ENCODE data around the gene PIK3CD. TPM values are rescaled to one million over a fixed set of nuclear protein-coding genes. Genes with fewer than 3 reads are reported as not detected.
A peak's percentile ranks its signal among the peaks of the same experiment; 100 is the strongest.

The PIK3CD gene
- total RNA-seq, 1 donor from 2014 or later = 287 TPM

DNA sequence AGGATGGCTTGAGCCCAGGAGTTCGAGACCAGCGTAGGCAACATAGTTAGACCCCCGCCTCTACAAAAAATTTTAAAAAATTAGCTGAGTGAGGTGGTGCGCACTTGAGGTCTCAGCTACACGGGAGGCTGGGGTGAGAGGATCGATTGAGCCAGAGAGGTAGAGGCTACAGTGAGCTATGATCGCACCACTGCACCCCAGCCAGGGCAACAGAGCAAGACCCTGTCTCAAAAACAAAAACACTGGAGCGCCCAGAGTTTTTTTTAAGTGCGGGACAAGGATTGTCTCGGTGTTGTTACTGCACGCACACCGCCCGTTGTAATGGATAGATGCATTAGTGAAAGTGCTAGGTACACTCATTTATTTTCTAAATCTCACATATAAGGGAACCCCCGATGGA is 37.1 kb downstream of the PIK3CD start:
- Mint-ChIP-seq H3K27ac (peak overlapping the region; percentile 70), H3K36me3 (ENCODE audit: low read depth) (peaks cover 24% of the 10 kb centered on the region), H3K9me3 (no peaks in the 10 kb centered on the region), H3K27me3 (ENCODE audit: insufficient read depth) (no peaks in the 10 kb centered on the region), H3K4me1 (ENCODE audit: low read depth) (peaks cover 59% of the 10 kb centered on the region), H3K4me3 (peak overlapping the region; percentile 75)
- DNase-seq (ENCODE audit: low spot score) = no peak
- intact Hi-C loops (cut with micrococcal nuclease) = no loop called here

DNA sequence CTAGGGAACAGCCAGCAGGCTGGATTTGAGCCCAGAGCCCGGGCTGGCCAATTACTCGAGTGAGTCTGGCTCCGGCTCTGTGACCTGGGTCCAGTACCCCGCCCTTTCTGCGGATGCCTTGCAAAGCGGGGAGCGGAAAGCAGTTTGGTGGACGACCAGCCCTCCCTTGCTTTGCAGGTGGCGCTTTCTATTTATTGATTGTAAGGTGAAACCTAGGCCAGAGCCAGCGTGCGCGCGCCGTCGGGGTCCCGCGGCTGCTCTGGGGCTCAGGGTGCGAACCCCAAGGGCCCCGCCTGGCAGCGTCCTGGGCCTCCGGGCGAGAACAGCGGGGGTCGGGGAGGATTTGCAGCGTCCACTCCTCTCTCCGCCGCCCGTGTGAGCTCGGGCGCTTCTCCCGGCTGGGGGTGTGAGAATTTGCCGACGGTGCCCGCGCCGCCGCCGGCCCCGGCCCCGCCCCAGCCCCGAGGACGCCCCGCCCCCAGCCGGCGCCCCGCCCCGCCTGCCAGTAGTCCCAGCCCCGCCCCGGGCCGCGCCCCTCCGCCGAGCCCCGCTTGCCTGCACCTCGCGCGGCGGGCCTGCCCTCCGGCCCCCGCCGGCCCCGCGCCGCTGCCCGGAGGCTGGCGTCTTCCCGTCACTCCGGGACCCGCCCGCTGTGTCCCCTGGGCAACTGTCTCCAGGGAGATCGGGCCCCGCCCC is 37.6 kb downstream of the PIK3CD start:
- peaks cover 25% of the 10 kb centered on the region for H3K36me3 Mint-ChIP-seq (ENCODE audit: low read depth)
- H3K27ac Mint-ChIP-seq = peak overlapping the region; percentile 70
- peak overlapping the region; percentile 75 for H3K4me3 Mint-ChIP-seq
- no peaks in the 10 kb centered on the region for H3K27me3 Mint-ChIP-seq (ENCODE audit: insufficient read depth)
- intact Hi-C loops (cut with micrococcal nuclease) = loop anchor here (1.0 kb wide), 3 partner anchors 28 to 101 kb away; partner anchors contain the start of gene TMEM201
- no peaks in the 10 kb centered on the region for H3K9me3 Mint-ChIP-seq
- H3K4me1 Mint-ChIP-seq (ENCODE audit: low read depth) = peaks cover 59% of the 10 kb centered on the region
- peak; percentile 71 for DNase-seq (ENCODE audit: low spot score)

GRCh38 chr1:9689971-9690381 is 38.4 kb downstream of the PIK3CD start:
- H3K27me3 Mint-ChIP-seq (ENCODE audit: insufficient read depth) = no peaks in the 10 kb centered on the region
- H3K4me1 Mint-ChIP-seq (ENCODE audit: low read depth) = peaks cover 60% of the 10 kb centered on the region
- intact Hi-C loops (cut with micrococcal nuclease) = loop anchor here (1.0 kb wide), 3 partner anchors 27 to 102 kb away; partner anchors contain the start of gene TMEM201
- H3K36me3 Mint-ChIP-seq (ENCODE audit: low read depth) = peaks cover 29% of the 10 kb centered on the region
- H3K27ac Mint-ChIP-seq = peak overlapping the region; percentile 93
- H3K4me3 Mint-ChIP-seq = peak overlapping the region; percentile 91
- no peaks in the 10 kb centered on the region for H3K9me3 Mint-ChIP-seq
- DNase-seq (ENCODE audit: low spot score) = no peak

DNA sequence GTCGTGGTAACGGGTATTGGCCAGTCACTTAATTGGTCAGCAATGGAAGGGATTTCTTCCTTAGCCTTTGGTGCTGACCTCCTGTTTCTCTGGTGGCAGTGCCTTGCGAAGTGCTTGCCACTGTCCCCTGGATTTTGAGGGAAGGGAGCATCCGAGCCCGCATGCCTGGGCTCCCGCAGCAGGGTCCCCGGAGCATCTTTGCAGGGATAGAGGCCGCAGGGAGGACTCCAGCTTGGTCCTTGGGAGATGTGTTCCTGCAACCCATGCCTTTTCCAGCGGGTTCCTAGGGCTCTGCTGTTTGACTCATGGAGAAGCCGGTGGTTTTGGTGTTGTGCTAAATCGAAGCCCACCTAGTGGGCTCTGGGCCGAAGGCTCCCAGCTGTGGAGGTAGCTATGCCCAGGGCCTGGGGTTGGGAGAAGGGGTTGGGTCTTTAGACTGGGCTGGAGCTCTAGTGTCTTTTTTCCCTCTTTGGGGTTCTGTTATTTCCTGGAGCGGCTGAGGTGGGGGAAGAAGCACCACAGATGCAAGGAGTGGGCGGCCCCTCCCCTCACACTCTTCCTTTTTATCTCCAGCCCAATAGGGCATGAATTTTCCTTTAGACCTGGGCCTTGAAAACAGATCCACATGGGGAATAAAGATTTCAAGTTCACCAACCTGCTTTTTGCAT is 39.0 kb downstream of the PIK3CD start:
- peaks cover 61% of the 10 kb centered on the region for H3K4me1 Mint-ChIP-seq (ENCODE audit: low read depth)
- no peaks in the 10 kb centered on the region for H3K9me3 Mint-ChIP-seq
- DNase-seq (ENCODE audit: low spot score) = no peak
- H3K36me3 Mint-ChIP-seq (ENCODE audit: low read depth) = peaks cover 33% of the 10 kb centered on the region
- H3K27ac Mint-ChIP-seq = peak overlapping the region; percentile 93
- intact Hi-C loops (cut with micrococcal nuclease) = no loop called here
- peak overlapping the region; percentile 91 for H3K4me3 Mint-ChIP-seq
- no peaks in the 10 kb centered on the region for H3K27me3 Mint-ChIP-seq (ENCODE audit: insufficient read depth)

GRCh38 chr1:9691108-9691445 is 39.5 kb downstream of the PIK3CD start:
- H3K27me3 Mint-ChIP-seq (ENCODE audit: insufficient read depth) = no peaks in the 10 kb centered on the region
- peaks cover 56% of the 10 kb centered on the region for H3K4me1 Mint-ChIP-seq (ENCODE audit: low read depth)
- intact Hi-C loops (cut with micrococcal nuclease) = no loop called here
- DNase-seq (ENCODE audit: low spot score) = no peak
- peak overlapping the region; percentile 91 for H3K4me3 Mint-ChIP-seq
- H3K36me3 Mint-ChIP-seq (ENCODE audit: low read depth) = peaks cover 30% of the 10 kb centered on the region
- no peaks in the 10 kb centered on the region for H3K9me3 Mint-ChIP-seq
- H3K27ac Mint-ChIP-seq = peak overlapping the region; percentile 93

DNA sequence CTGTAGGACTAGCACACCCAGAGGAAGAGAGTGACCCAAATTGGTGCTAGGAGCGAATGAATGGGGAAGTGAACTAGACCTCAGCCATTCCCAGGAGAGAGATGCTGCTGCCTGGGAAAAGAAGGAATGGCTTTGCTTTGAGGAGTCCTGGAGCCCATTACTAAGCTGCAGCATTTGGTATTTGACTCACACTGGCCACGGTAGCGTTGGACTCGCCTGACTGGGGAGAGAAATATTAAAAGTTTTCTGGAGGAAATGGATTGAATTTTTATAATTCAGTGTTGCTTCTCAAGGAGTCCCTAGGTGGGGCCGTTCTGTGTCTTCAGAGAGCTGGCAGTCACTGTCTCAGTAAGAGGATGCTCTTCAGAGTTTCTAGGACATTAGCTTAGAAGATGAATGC is 40.2 kb downstream of the PIK3CD start:
- H3K36me3 Mint-ChIP-seq (ENCODE audit: low read depth) = peaks cover 32% of the 10 kb centered on the region
- peak overlapping the region; percentile 93 for H3K27ac Mint-ChIP-seq
- no peaks in the 10 kb centered on the region for H3K27me3 Mint-ChIP-seq (ENCODE audit: insufficient read depth)
- intact Hi-C loops (cut with micrococcal nuclease) = no loop called here
- peak overlapping the region; percentile 91 for H3K4me3 Mint-ChIP-seq
- peaks cover 51% of the 10 kb centered on the region for H3K4me1 Mint-ChIP-seq (ENCODE audit: low read depth)
- H3K9me3 Mint-ChIP-seq = no peaks in the 10 kb centered on the region
- no peak for DNase-seq (ENCODE audit: low spot score)

- peak overlapping the region; percentile 18 for H3K27ac Mint-ChIP-seq
- H3K36me3 Mint-ChIP-seq (ENCODE audit: low read depth) = peaks cover 42% of the 10 kb centered on the region
- no peak overlapping the region for H3K4me3 Mint-ChIP-seq
- no peaks in the 10 kb centered on the region for H3K27me3 Mint-ChIP-seq (ENCODE audit: insufficient read depth)
- H3K4me1 Mint-ChIP-seq (ENCODE audit: low read depth) = peaks cover 37% of the 10 kb centered on the region
- intact Hi-C loops (cut with micrococcal nuclease) = no loop called here
- no peak for DNase-seq (ENCODE audit: low spot score)
- no peaks in the 10 kb centered on the region for H3K9me3 Mint-ChIP-seq
Observed at GRCh38 chr1:9696793-9697192, 45.3 kb downstream of the PIK3CD start.

DNA sequence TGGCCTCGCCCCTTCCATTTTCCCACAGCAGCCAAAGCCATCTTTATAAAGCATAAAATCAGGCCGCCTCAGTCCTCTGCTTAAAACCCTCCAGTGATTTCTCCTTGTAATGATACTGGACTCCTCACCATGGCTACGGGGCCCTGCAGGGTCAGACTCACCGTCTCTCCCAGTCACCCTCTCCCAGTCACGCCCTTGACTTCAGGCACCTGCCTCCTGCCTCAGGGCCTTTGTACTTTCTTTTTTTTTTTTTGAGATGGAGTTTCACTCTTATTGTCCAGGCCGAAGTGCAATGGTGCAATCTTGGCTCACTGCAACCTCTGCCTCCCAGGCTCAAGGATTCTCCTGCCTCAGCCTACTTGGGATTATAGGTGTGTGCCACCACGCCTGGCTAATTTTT is 47.8 kb downstream of the PIK3CD start:
- Mint-ChIP-seq H3K27ac (peak overlapping the region; percentile 1), H3K4me3 (no peak overlapping the region), H3K36me3 (ENCODE audit: low read depth) (peaks cover 47% of the 10 kb centered on the region), H3K4me1 (ENCODE audit: low read depth) (peaks cover 47% of the 10 kb centered on the region), H3K27me3 (ENCODE audit: insufficient read depth) (no peaks in the 10 kb centered on the region), H3K9me3 (no peaks in the 10 kb centered on the region)
- no peak for DNase-seq (ENCODE audit: low spot score)
- intact Hi-C loops (cut with micrococcal nuclease) = no loop called here

DNA sequence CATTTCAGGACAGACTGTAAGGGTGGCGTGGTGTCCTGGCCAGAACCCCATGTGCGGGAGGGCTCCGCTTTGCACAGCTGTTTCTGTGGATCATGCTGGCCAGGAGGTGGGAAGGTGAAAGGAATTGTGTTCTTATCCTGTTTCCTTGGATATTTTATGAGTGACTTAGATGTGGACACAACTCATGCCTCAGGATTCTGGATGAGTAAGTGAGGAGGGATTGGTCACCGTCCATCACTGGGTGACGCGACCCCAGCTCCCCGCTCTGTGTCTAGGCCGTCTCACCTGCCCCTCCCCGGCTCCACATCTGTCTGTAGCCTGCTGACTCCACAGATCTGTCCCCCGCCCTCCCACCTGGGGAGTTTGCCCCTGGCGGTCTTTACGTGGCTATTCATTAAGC is 48.8 kb downstream of the PIK3CD start:
- Mint-ChIP-seq H3K36me3 (ENCODE audit: low read depth) (peaks cover 41% of the 10 kb centered on the region), H3K27me3 (ENCODE audit: insufficient read depth) (no peaks in the 10 kb centered on the region), H3K4me1 (ENCODE audit: low read depth) (peaks cover 48% of the 10 kb centered on the region), H3K9me3 (no peaks in the 10 kb centered on the region), H3K4me3 (no peak overlapping the region), H3K27ac (peak overlapping the region; percentile 48)
- intact Hi-C loops (cut with micrococcal nuclease) = no loop called here
- no peak for DNase-seq (ENCODE audit: low spot score)

- intact Hi-C loops (cut with micrococcal nuclease) = loop anchor here (2.0 kb wide), 1 partner anchor 15 kb away; no protein-coding TSS in a partner anchor
- H3K4me1 Mint-ChIP-seq (ENCODE audit: low read depth) = peaks cover 59% of the 10 kb centered on the region
- no peak for DNase-seq (ENCODE audit: low spot score)
- H3K27ac Mint-ChIP-seq = no peak overlapping the region
- H3K4me3 Mint-ChIP-seq = no peak overlapping the region
- H3K36me3 Mint-ChIP-seq (ENCODE audit: low read depth) = peaks cover 44% of the 10 kb centered on the region
- H3K27me3 Mint-ChIP-seq (ENCODE audit: insufficient read depth) = no peaks in the 10 kb centered on the region
- H3K9me3 Mint-ChIP-seq = no peaks in the 10 kb centered on the region
Observed at GRCh38 chr1:9701665-9702064, 50.1 kb downstream of the PIK3CD start.

DNA sequence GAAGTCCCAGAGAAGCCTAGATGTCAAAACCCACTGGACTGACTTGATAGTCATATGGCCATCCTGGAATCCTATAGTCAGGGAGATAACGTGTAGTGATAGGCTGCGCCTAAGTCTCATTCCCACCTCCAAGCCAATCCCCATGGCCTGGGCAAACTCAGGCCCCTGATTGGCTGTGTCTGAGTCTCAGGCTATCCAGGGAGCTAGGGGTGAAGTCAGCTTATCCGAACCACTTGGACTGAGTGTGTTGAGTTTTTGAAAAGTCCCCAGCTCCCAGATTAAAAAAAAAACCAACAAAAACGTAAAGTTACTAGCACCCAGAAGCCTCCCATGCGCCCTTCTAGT is 51.6 kb downstream of the PIK3CD start:
- Mint-ChIP-seq H3K27me3 (ENCODE audit: insufficient read depth) (no peaks in the 10 kb centered on the region), H3K9me3 (no peaks in the 10 kb centered on the region), H3K4me1 (ENCODE audit: low read depth) (peaks cover 62% of the 10 kb centered on the region), H3K27ac (peak overlapping the region; percentile 75), H3K36me3 (ENCODE audit: low read depth) (peaks cover 46% of the 10 kb centered on the region), H3K4me3 (peak overlapping the region; percentile 7)
- intact Hi-C loops (cut with micrococcal nuclease) = loop anchor here (2.0 kb wide), 1 partner anchor 14 kb away; no protein-coding TSS in a partner anchor
- no peak for DNase-seq (ENCODE audit: low spot score)

- peak overlapping the region; percentile 75 for H3K27ac Mint-ChIP-seq
- H3K4me3 Mint-ChIP-seq = peak overlapping the region; percentile 8
- peaks cover 40% of the 10 kb centered on the region for H3K36me3 Mint-ChIP-seq (ENCODE audit: low read depth)
- no peaks in the 10 kb centered on the region for H3K27me3 Mint-ChIP-seq (ENCODE audit: insufficient read depth)
- intact Hi-C loops (cut with micrococcal nuclease) = loop anchor here (2.0 kb wide), 1 partner anchor 13 kb away; no protein-coding TSS in a partner anchor
- H3K4me1 Mint-ChIP-seq (ENCODE audit: low read depth) = peaks cover 56% of the 10 kb centered on the region
- DNase-seq (ENCODE audit: low spot score) = no peak
- H3K9me3 Mint-ChIP-seq = no peaks in the 10 kb centered on the region
Observed at GRCh38 chr1:9703681-9704080, 52.1 kb downstream of the PIK3CD start.

- Mint-ChIP-seq H3K27ac (peak overlapping the region; percentile 59), H3K4me3 (peak overlapping the region; percentile 51), H3K36me3 (ENCODE audit: low read depth) (peaks cover 37% of the 10 kb centered on the region), H3K4me1 (ENCODE audit: low read depth) (peaks cover 52% of the 10 kb centered on the region), H3K27me3 (ENCODE audit: insufficient read depth) (no peaks in the 10 kb centered on the region), H3K9me3 (no peaks in the 10 kb centered on the region)
- DNase-seq (ENCODE audit: low spot score) = no peak
- intact Hi-C loops (cut with micrococcal nuclease) = no loop called here
Observed at GRCh38 chr1:9705337-9706093, 54.0 kb downstream of the PIK3CD start.
